Parathyroid adenoma (tissue), 2 donors: ENCODE data around the gene MANF.
"Not testable (repeated sequence)": the region's sequence is repeated elsewhere in the genome, so short reads cannot be mapped to it uniquely, and the experiment has no call there.

Source experiments
- H2AFZ ChIP-seq: fragments of 300-600 bp; sonication (generic); one replicate; pipeline ENCODE4 v1.7.0; 2017; ENCODE audit warnings: antibody characterized with exemption, mild to moderate bottlenecking
- H3K27ac ChIP-seq: fragments of 300-600 bp; sonication (generic); one replicate; pipeline ENCODE4 v1.7.0; 2017
- H3K27me3 ChIP-seq: fragments of 300-600 bp; sonication (generic); one replicate; pipeline ENCODE4 v1.7.0; 2017; ENCODE audit warnings: low read length; ENCODE audit not compliant: control insufficient read depth, insufficient read depth
- H3K36me3 ChIP-seq: fragments of 300-600 bp; sonication (generic); one replicate; pipeline ENCODE4 v1.7.0; 2017; ENCODE audit warnings: low read length; ENCODE audit not compliant: control insufficient read depth, insufficient read depth
- H3K4me1 ChIP-seq: fragments of 300-600 bp; sonication (generic); one replicate; pipeline ENCODE4 v1.7.0; 2017; ENCODE audit warnings: control low read depth
- H3K4me2 ChIP-seq: fragments of 300-600 bp; sonication (generic); one replicate; pipeline ENCODE4 v1.7.0; 2017; ENCODE audit warnings: low read length
- H3K4me3 ChIP-seq: fragments of 300-600 bp; sonication (generic); one replicate; pipeline ENCODE4 v1.7.0; 2017; ENCODE audit warnings: low read depth, low read length
- H3K79me2 ChIP-seq: fragments of 300-600 bp; sonication (generic); one replicate; pipeline ENCODE4 v1.7.0; 2017; ENCODE audit warnings: control low read depth
- H3K9ac ChIP-seq: fragments of 300-600 bp; sonication (generic); one replicate; pipeline ENCODE4 v1.7.0; 2017; ENCODE audit warnings: mild to moderate bottlenecking
- H3K9me3 ChIP-seq: fragments of 300-600 bp; sonication (generic); one replicate; pipeline ENCODE4 v1.7.0; 2017; ENCODE audit warnings: low read length; ENCODE audit not compliant: control insufficient read depth
- CTCF ChIP-seq: fragments of 300-600 bp; sonication (generic); IDR thresholded peaks from one replicate; pipeline ENCODE4 v1.7.0; 2017; ENCODE audit warnings: antibody characterized with exemption, mild to moderate bottlenecking
- donor health status: primary hyperparathyroidism.

Gene MANF

DNA sequence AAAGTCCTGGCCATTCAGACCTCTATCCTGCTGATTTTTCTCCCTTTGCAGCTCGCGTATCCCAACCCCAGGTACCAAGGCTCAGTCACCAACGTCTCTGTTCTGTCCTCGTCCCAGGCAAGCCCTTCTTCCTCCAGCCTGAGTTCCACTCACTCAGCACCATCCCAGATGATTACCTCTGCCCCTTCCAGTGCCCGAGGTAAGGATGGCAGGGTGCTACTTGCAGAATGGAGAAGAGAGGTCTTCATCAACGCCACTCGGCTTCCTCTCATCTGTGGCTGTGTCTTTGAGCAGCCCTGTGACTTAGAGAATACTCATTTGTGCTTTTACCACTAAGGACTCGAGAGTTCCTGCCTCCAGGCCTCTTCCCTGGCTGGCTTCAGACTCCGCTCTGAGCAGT is 22.6 kb upstream of the MANF start:
- no peak for TF ChIP-seq CTCF
- H3K4me2 ChIP-seq = no peak overlapping the region
- no peaks in the 10 kb centered on the region for H3K79me2 ChIP-seq
- no peaks in the 10 kb centered on the region for H3K27me3 ChIP-seq
- no peaks in the 10 kb centered on the region for H3K4me1 ChIP-seq
- no peak overlapping the region for H2AFZ ChIP-seq
- no peaks in the 10 kb centered on the region for H3K9me3 ChIP-seq
- no peak overlapping the region for H3K9ac ChIP-seq
- no peak overlapping the region for H3K4me3 ChIP-seq
- H3K27ac ChIP-seq = no peak overlapping the region
- H3K36me3 ChIP-seq = no peaks in the 10 kb centered on the region

GRCh38 chr3:51368276-51368675 is 16.8 kb upstream of the MANF start:
- H2AFZ ChIP-seq, H3K27me3 ChIP-seq, H3K4me1 ChIP-seq: not testable (repeated sequence)

DNA sequence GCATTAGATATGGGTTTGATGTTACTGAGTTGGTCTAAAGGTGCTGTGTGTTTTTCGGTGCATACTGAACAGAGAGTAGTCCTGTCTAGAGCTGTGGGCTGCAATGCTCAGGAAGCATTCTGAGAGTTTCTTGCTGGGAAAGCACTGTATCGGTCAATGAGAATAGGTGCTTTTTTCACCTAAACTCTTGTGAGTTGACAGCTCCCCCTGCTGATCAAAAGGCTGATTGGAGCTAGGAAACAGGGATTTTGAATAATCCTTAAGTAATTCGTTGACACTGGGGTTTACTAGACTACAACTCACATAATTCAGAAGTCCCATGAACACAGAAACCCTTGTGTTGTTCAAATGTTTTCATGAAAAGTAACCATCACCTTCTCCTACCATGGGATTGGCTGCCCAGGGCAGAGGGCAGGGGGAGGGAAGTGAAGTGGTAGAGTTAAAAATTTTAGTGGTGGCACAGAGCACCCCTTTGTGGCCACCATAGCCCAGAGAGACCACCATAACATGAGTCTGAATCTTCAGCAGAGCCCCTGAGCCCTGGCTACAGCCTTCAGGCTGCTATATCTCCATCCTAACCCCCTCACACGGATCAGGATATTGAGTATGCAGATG is 13.0 kb upstream of the MANF start:
- Histone ChIP-seq H3K4me1 (no peaks in the 10 kb centered on the region), H3K36me3 (no peaks in the 10 kb centered on the region), H2AFZ (no peak overlapping the region), H3K4me3 (no peak overlapping the region), H3K27ac (no peak overlapping the region), H3K4me2 (no peak overlapping the region), H3K9ac (no peak overlapping the region), H3K79me2 (no peaks in the 10 kb centered on the region), H3K27me3 (no peaks in the 10 kb centered on the region), H3K9me3 (no peaks in the 10 kb centered on the region)
- TF ChIP-seq CTCF = peak; percentile 60

More at GRCh38 chr3:51368276-51368675, 16.8 kb upstream of the MANF start:
- not testable (repeated sequence) for H3K36me3 ChIP-seq, H3K9ac ChIP-seq, H3K4me2 ChIP-seq, H3K9me3 ChIP-seq, H3K79me2 ChIP-seq, H3K4me3 ChIP-seq, H3K27ac ChIP-seq

GRCh38 chr3:51373658-51374421 is 11.3 kb upstream of the MANF start:
- H3K4me3 ChIP-seq = no peak overlapping the region
- no peak overlapping the region for H3K4me2 ChIP-seq
- no peak overlapping the region for H3K9ac ChIP-seq
- H3K79me2 ChIP-seq = no peaks in the 10 kb centered on the region
- no peak for TF ChIP-seq CTCF
- H3K9me3 ChIP-seq = no peaks in the 10 kb centered on the region
- H3K4me1 ChIP-seq = no peaks in the 10 kb centered on the region
- no peak overlapping the region for H2AFZ ChIP-seq
- no peak overlapping the region for H3K27ac ChIP-seq
- H3K36me3 ChIP-seq = no peaks in the 10 kb centered on the region
- H3K27me3 ChIP-seq = no peaks in the 10 kb centered on the region

DNA sequence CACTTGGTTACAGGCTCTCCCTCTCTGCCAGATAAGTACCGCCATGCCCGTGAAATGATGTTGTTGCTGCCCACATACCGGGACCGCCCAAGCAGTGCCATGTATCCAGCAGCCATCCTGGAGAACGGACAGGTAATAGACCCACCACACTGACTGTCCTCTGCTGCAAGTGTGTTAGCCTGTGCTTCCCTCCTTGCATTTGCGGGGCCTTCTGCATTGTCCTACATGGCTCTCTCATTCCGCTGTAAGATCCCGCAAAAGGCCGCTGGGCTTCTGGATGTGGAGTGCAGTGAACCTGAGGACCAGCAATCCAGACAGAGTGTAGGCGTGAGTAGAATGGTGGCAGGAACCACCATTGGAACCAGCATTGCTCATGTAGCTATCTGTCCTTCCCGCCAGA is 10.6 kb upstream of the MANF start:
- H3K4me2 ChIP-seq = no peak overlapping the region
- H2AFZ ChIP-seq = no peak overlapping the region
- no peaks in the 10 kb centered on the region for H3K79me2 ChIP-seq
- H3K9ac ChIP-seq = no peak overlapping the region
- no peak overlapping the region for H3K27ac ChIP-seq
- no peaks in the 10 kb centered on the region for H3K27me3 ChIP-seq
- H3K9me3 ChIP-seq = no peaks in the 10 kb centered on the region
- H3K36me3 ChIP-seq = no peaks in the 10 kb centered on the region
- TF ChIP-seq CTCF = no peak
- H3K4me1 ChIP-seq = no peaks in the 10 kb centered on the region
- no peak overlapping the region for H3K4me3 ChIP-seq
